ENCODE measurements around the gene BRD4. TPM values are rescaled to one million over a fixed set of nuclear protein-coding genes. Genes with fewer than 3 reads are reported as not detected.

Gene BRD4
- total RNA-seq, 4 donors from 2014 or later, result 34.1 to 48.1 (median 37.5) TPM

DNA sequence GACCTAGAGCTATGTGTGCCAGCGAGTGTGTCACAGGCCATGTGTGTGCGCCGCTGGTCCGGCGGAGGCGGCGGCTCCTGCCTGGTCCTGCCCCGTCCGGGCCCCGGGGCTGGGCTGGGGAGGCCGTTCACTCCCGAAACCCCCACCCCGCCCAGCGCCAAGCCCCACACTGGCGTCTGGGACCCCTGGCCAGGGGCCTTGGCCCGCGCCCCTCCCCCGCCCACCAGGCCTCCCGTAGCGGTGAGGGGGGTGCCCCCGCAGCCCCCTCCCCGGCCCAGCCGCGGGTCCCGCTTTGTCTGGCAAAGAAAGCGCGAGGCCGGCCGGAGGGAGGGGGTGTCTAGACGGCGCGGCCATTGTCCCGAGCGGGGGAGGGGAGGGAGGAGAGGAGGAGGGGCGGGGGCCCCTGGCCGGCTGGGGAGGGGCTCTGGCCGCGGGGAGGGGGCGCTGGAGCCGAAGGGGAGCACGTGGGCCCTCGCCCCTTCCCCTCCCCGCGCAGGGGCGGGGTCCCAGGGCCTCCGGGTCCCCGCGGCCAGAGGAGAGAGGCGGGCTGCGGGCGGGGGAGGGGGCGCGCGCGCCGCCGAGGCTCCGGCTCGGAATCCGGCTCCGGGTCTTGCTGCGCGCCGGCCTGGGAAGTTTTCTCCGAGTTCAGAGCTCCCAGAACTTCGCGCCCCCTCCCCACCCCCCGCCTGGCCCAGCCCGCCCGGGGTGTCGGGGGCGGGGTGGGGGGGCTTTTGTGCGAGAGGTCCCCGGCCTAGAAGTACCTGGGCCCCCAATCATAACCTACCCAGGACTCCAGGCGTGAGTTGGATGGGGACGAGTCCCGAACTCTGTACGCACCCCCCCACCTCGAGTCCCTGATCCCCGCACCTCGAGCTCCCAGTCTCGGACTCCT lies 132.4 kb downstream of the BRD4 start:
- no peak for TF ChIP-seq POLR2AphosphoS5 (IDR thresholded peaks at IDR 0.05)
- TF ChIP-seq EP300 (IDR thresholded peaks at IDR 0.05), result no peak
- peak overlapping the region; percentile 47 to 61 (median 49) for H3K4me3 ChIP-seq
- DNase-seq (ENCODE audit: extremely low spot score), result no peak
- H3K4me1 ChIP-seq, result peaks cover 13 to 44% (median 28%) of the 10 kb centered on the region in 4 donors
- peaks cover 6 to 81% (median 37%) of the 10 kb centered on the region in 4 donors for H3K27me3 ChIP-seq
- 6% methylated on average over 18 of the region's 82 CpGs for WGBS
- H3K27ac ChIP-seq (replicated peaks in 1 of 4), result peak overlapping the region; percentile 60 to 71 (median 68)
- no peaks in the 10 kb centered on the region for H3K36me3 ChIP-seq
- no peaks in the 10 kb centered on the region for H3K9me3 ChIP-seq
- intact Hi-C loops (cut with DNase I), result no loop called here

DNA sequence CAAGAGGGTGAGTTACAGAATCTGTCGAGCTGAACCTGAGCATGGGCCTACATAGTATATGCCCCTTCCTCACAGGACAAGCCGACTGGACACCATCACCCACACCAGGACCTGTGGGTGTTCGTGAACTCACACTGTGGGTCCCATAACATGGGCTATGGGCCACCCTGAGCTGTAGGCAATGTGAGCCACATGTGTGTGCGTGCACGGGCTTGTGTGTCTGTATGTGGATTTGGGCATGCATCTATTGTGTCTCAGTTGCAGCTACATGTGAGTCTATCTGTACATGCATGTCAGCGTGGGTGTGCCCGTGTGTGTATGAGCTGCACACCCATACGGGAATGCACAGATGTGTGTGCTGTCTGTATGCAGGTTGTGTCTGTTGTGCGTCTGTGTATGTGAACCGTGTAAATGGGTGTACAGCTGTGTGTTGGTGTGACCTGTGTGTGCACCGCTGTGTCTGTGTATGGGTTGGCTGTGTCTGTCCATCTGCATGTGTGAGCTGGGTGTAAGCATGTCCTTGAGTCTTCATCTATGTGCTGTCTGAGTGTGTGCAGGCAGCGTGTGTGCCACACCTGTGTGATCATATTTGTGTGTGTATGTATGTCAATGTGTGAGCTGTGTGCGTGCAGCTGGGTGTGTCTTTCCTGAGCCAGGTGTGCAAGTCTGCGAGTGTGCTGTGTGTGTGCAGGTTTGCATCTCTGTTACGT lies 133.2 kb downstream of the BRD4 start:
- peak overlapping the region in 1 of 4 donors; percentile 69 for H3K27ac ChIP-seq (replicated peaks in 1 of 4)
- peak overlapping the region; percentile 47 to 61 (median 49) for H3K4me3 ChIP-seq
- H3K36me3 ChIP-seq, result no peaks in the 10 kb centered on the region
- H3K9me3 ChIP-seq, result no peaks in the 10 kb centered on the region
- 71% methylated on average over 10 of the region's 15 CpGs for WGBS
- DNase-seq (ENCODE audit: extremely low spot score), result no peak
- H3K27me3 ChIP-seq, result peaks cover 6 to 89% (median 40%) of the 10 kb centered on the region in 4 donors
- intact Hi-C loops (cut with DNase I), result no loop called here
- TF ChIP-seq POLR2AphosphoS5 (IDR thresholded peaks at IDR 0.05) (no peak), EP300 (IDR thresholded peaks at IDR 0.05) (no peak), POLR2A (IDR thresholded peaks at IDR 0.05; ENCODE audit: low read depth) (no peak)
- TF ChIP-seq, protein P1, sequence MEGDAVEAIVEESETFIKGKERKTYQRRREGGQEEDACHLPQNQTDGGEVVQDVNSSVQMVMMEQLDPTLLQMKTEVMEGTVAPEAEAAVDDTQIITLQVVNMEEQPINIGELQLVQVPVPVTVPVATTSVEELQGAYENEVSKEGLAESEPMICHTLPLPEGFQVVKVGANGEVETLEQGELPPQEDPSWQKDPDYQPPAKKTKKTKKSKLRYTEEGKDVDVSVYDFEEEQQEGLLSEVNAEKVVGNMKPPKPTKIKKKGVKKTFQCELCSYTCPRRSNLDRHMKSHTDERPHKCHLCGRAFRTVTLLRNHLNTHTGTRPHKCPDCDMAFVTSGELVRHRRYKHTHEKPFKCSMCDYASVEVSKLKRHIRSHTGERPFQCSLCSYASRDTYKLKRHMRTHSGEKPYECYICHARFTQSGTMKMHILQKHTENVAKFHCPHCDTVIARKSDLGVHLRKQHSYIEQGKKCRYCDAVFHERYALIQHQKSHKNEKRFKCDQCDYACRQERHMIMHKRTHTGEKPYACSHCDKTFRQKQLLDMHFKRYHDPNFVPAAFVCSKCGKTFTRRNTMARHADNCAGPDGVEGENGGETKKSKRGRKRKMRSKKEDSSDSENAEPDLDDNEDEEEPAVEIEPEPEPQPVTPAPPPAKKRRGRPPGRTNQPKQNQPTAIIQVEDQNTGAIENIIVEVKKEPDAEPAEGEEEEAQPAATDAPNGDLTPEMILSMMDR (IDR thresholded peaks at IDR 0.05), result no peak
- H3K4me1 ChIP-seq, result peaks cover 13 to 46% (median 29%) of the 10 kb centered on the region in 4 donors

DNA sequence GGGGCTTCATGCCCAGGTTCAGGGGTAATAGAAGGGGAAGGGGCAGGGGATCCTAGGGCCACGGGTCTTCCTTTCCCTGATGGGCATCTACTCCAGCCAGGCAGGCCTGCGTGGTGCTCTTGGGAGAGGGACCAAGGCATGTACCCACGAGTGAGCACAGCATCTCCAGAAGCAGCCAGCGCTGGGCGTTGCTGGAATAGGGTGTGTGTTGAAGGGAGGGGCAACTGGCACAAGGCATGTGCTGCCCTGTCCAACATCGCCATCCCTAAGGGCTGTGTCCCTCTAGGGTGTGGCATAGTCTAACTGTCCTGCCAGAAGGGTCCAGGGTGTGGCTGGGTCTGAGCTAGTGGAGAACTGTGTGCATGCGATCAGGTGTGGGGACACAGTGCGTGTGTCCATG lies 134.4 kb downstream of the BRD4 start:
- Histone ChIP-seq H3K9me3 (no peaks in the 10 kb centered on the region), H3K27me3 (peaks cover 6 to 92% (median 40%) of the 10 kb centered on the region in 4 donors), H3K27ac (replicated peaks in 1 of 4) (peak overlapping the region in 1 of 4 donors; percentile 1), H3K36me3 (no peaks in the 10 kb centered on the region), H3K4me3 (peak overlapping the region in 1 of 4 donors; percentile 4), H3K4me1 (peaks cover 13 to 46% (median 29%) of the 10 kb centered on the region in 4 donors)
- DNase-seq (ENCODE audit: extremely low spot score), result no peak
- intact Hi-C loops (cut with DNase I), result no loop called here
- TF ChIP-seq, protein P1 (IDR thresholded peaks at IDR 0.05), result no peak
- TF ChIP-seq EP300 (IDR thresholded peaks at IDR 0.05), result no peak
- TF ChIP-seq POLR2AphosphoS5 (IDR thresholded peaks at IDR 0.05), result no peak
- no peak for TF ChIP-seq POLR2A (IDR thresholded peaks at IDR 0.05; ENCODE audit: low read depth)
- WGBS, result 66% methylated on average over 3 of the region's 8 CpGs

DNA sequence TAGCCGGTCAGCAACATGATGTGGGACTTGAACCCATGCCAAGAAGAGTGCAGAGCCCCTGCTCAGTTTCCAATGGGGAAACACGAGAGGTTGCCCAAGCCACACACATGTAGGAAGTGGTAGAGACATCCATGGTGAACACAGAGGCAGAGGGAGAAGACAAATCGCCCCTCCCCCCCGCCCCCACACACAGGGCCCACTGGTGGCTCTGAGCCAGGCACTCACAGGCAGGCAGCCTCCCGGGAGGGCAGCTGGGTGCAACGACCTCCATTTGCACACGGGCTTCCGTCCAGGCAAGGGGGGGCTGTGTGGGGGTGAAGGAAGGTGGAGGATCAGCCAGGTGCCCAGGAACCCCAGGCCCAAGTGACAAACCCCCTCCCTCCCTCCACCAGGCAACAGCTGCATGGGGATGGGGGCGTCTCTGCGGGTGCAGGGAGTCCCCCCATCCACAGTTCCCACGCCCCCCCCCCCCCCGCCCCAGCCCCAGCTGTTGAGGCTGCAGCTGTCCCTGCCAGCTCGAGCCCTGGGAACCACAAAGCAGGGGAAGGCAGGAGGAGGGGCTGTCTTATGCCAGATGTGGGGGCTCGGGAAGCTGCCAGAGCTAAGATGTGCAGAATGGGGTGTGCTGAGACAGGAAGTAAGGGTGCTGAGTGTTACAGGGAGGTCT lies 134.9 kb downstream of the BRD4 start:
- Histone ChIP-seq H3K27ac (replicated peaks in 1 of 4) (peak overlapping the region in 1 of 4 donors; percentile 1), H3K9me3 (no peaks in the 10 kb centered on the region), H3K27me3 (peaks cover 6 to 89% (median 40%) of the 10 kb centered on the region in 4 donors), H3K4me3 (peak overlapping the region in 1 of 4 donors; percentile 4), H3K4me1 (peaks cover 13 to 46% (median 29%) of the 10 kb centered on the region in 4 donors), H3K36me3 (no peaks in the 10 kb centered on the region)
- WGBS, result 11% methylated on average over 3 of the region's 14 CpGs
- no peak for DNase-seq (ENCODE audit: extremely low spot score)
- intact Hi-C loops (cut with DNase I), result no loop called here
- TF ChIP-seq EP300 (IDR thresholded peaks at IDR 0.05), result no peak
- TF ChIP-seq, protein P1 (IDR thresholded peaks at IDR 0.05), result no peak
- no peak for TF ChIP-seq POLR2AphosphoS5 (IDR thresholded peaks at IDR 0.05)
- TF ChIP-seq POLR2A (IDR thresholded peaks at IDR 0.05; ENCODE audit: low read depth), result no peak

Measured in esophagus muscularis mucosa (tissue), 4 donors.